Measurements from ENCODE around the gene SCYGR4.
"Not testable (repeated sequence)": the region's sequence is repeated elsewhere in the genome, so short reads cannot be mapped to it uniquely, and the experiment has no call there.

Gene SCYGR4

GRCh38 chr2:227666631-227667170 is 49.4 kb downstream of the SCYGR4 start, which contains the start of gene SCYGR5:
Gene SCYGR5, plus strand, starts transcription at chr2:227666804. Its CDS starts 0 bp downstream, at chr2:227666804.
- not testable (repeated sequence) for DNase-seq (ENCODE audit: low read depth, low spot score)

Data from astrocyte of the hippocampus (primary cell).